H1 (cell line): ENCODE measurements around the gene CRELD1. TPM values are rescaled to one million over a fixed set of nuclear protein-coding genes. Genes with fewer than 3 reads are reported as not detected.
A peak's percentile ranks its signal among the peaks of the same experiment; 100 is the strongest.

Experiments used
- E2F6 ChIP-seq: IDR thresholded peaks from 2 replicates; pipeline ENCODE4 v1.6.1; 2012; ENCODE audit warnings: inconsistent platforms
- EZH2 ChIP-seq: fragments of 200-600 bp; sonication (generic); IDR thresholded peaks from 2 replicates; pipeline ENCODE4 v1.7.1; 2012; ENCODE audit warnings: low read depth, mild to moderate bottlenecking, moderate library complexity, low read length, inconsistent platforms; ENCODE audit not compliant: severe bottlenecking
- GTF2F1 ChIP-seq: IDR thresholded peaks from 2 replicates; pipeline ENCODE4 v1.6.1; 2012; ENCODE audit warnings: low read depth, low read length, improper control_type of control experiment, borderline replicate concordance
- JUND ChIP-seq: IDR thresholded peaks from 2 replicates; pipeline ENCODE4 v1.6.1; 2011; ENCODE audit warnings: mild to moderate bottlenecking, improper control_type of control experiment, low read length
- NRF1 ChIP-seq: IDR thresholded peaks from 2 replicates; pipeline ENCODE4 v1.6.1; 2011; ENCODE audit warnings: mild to moderate bottlenecking, low read depth, low read length, improper control_type of control experiment
- POLR2AphosphoS5 ChIP-seq: IDR thresholded peaks from 2 replicates; pipeline ENCODE4 v1.6.1; 2011; ENCODE audit warnings: low read depth, low read length
- RFX5 ChIP-seq: IDR thresholded peaks from 2 replicates; pipeline ENCODE4 v1.6.1; 2011; ENCODE audit warnings: low read depth, low read length, improper control_type of control experiment, borderline replicate concordance
- TAF1 ChIP-seq: IDR thresholded peaks from 2 replicates; pipeline ENCODE4 v1.6.1; 2011; ENCODE audit warnings: mild to moderate bottlenecking, low read depth, low read length
- TBP ChIP-seq: IDR thresholded peaks from 2 replicates; pipeline ENCODE4 v1.6.1; 2011; ENCODE audit warnings: low read depth, low read length, improper control_type of control experiment
- TEAD4 ChIP-seq: IDR thresholded peaks from 2 replicates; pipeline ENCODE4 v1.6.1; 2012; ENCODE audit warnings: low read depth, low read length, inconsistent platforms, mixed read lengths
- YY1 ChIP-seq: IDR thresholded peaks from 2 replicates; pipeline ENCODE4 v1.6.1; 2011; ENCODE audit warnings: low read depth, mild to moderate bottlenecking, low read length
- polyA plus RNA-seq, 7 experiments: library from polyadenylated mRNA; depleted of rRNA in 3 of 7; stranded (reverse) in 5 of 7; unstranded in 2 of 7; fragments of >200 nt in 5 of 7; fragments of 200-250 nt in 2 of 7; gene quantifications; 1 replicate in 5 of 7; 2 replicates in 1 of 7; 4 replicates in 1 of 7; pipeline versions ENCODE4 v1.2.1 to v1.2.3, GENCODE V29; 2011 to 2013; ENCODE audit warnings: missing spikeins in 2 of 7, mixed read lengths in 2 of 7
- total RNA-seq: library from RNA; stranded (reverse); fragmentation: NEBNext Ultra II Directional; extraction: Animal tissue kit (Norgen Biotek cat#: 25700); gene quantifications from 2 replicates; pipeline ENCODE4 v1.2.1, GENCODE V29; 2021
- TF ChIP-seq, protein P1 (sequence below): IDR thresholded peaks from 2 replicates; pipeline ENCODE4 v1.6.1; 2012; ENCODE audit warnings: inconsistent platforms

The CRELD1 gene
- total and polyA plus RNA-seq, 2 of the 8 experiments (the other 6 are each of a cell fraction or from before 2014, with no cell fraction given): 12.9 to 15.1 TPM

GRCh38 chr3:9890249-9891071, 43.2 kb upstream of the CRELD1 start, which contains the start of gene JAGN1 (continued):
- TF ChIP-seq TBP (peak; percentile 83), JUND (no peak), YY1 (peak; percentile 80; the same call in 1 of the 2 replicates), GTF2F1 (no peak), E2F6 (peak; percentile 44; the same call in 1 of the 2 replicates), POLR2AphosphoS5 (peak; percentile 93), NRF1 (peak; percentile 34; the same call in 1 of the 2 replicates), TEAD4 (no peak), TAF1 (peak; percentile 92), EZH2 (no peak), RFX5 (no peak)
- TF ChIP-seq, protein P1, sequence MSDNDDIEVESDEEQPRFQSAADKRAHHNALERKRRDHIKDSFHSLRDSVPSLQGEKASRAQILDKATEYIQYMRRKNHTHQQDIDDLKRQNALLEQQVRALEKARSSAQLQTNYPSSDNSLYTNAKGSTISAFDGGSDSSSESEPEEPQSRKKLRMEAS: peak; percentile 73
